Measurements from ENCODE around the gene ZFP36L1. TPM values are rescaled to one million over a fixed set of nuclear protein-coding genes. Genes with fewer than 3 reads are reported as not detected.

Gene ZFP36L1
- total RNA-seq, 5 donors from 2014 or later (not counting 1 experiment from before 2014, with no cell fraction given) = 123 to 253 (median 233) TPM

- ChIA-PET POLR2A (interaction anchor here (0.6 to 2.9 kb wide), 13 partner anchors 9 to 812 kb away, joined by 3 to 26 read pairs (median 7); no protein-coding TSS in a partner anchor), CTCF (interaction anchor here (0.6 to 7.1 kb wide), 16 partner anchors 11 to 1433 kb away, joined by 3 to 95 read pairs (median 4); partner anchors contain the start of gene ATP6V1D (in 1 of the 2))
- 0% methylated on average over 28 of the region's 33 CpGs for WGBS (ENCODE audit: insufficient coverage)
- Mint-ChIP-seq H3K27me3 (no peaks in the 10 kb centered on the region), H3K4me1 (peaks cover 35 to 58% (median 43%) of the 10 kb centered on the region in 3 donors), H3K9me3 (no peaks in the 10 kb centered on the region), H3K4me3 (peak overlapping the region; percentile 91 to 98 (median 96)), H3K27ac (peak overlapping the region; percentile 96 to 97), H3K36me3 (peaks cover 38% of the 10 kb centered on the region)
- Histone ChIP-seq H3K27me3 (replicated peaks in 1 of 2; ENCODE audit: control insufficient read depth in 2 of 2, extremely low read depth in 1 of 2, insufficient read depth in 2 of 2, low read length in 1 of 2) (no peaks in the 10 kb centered on the region), H3K27ac (ENCODE audit: low read length) (peak overlapping the region; percentile 100), H3K9me3 (no peaks in the 10 kb centered on the region), H3K36me3 (ENCODE audit: control insufficient read depth in 2 of 2, extremely low read depth in 1 of 2, insufficient read depth in 1 of 2, low read length in 1 of 2) (peaks cover 0 to 27% of the 10 kb centered on the region in 2 donors), H3K4me3 (ENCODE audit: control insufficient read depth in 1 of 2, extremely low read depth in 1 of 2, low read length in 1 of 2) (peak overlapping the region; percentile 95 to 100), H3K4me1 (ENCODE audit: control insufficient read depth in 1 of 2, extremely low read depth in 1 of 2, insufficient read depth in 2 of 2, low read length in 2 of 2) (peaks cover 20 to 51% of the 10 kb centered on the region in 2 experiments)
- no peak for ATAC-seq (replicated peaks in 1 of 4)
- peak in 4 of 35 experiments; percentile 16 to 46 (median 36) for DNase-seq
These were observed 777 bp downstream of the ZFP36L1 start for GRCh38 chr14:68791902-68792677.

DNA sequence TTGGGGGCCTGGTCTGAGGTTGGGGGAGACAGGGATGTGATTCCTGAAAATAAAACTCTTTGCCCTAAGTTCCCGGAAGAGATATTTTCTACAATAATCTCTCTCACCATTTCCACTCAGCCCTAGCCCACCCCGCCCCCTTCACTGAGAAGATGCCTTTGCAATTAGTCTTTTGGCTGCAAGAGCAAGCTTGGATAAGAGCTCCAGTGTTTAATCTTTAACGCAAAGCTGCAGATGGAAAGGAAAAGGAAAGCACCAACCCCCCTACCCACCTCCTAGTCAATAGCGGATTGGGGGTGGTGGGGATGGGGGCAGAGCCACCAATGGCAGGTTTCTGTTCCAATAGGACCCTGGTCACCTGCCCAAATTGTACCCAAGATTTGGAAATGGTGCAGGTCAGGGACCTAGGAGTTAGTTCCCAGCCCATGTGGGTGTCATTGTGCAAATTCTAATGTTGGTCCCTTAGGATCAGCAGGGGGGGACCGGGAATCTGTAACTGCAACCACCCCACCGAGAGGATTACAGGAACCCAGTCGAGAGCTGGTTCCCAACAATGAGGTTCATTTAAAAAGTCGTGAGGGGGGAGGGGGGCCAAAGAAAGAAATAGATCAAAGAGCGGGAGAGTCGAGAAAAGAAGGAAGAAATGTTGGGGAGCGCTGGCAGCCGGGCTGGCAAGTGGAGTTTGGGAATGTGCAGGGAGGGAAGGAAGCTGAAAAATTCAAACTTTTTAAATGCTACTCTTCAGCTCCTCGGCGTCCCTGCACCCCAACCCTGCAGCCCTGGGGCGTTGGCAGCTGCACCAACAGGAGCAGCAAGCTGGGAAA is 1.6 kb downstream of the ZFP36L1 start:
- H3K27me3 Mint-ChIP-seq = no peaks in the 10 kb centered on the region
- Histone ChIP-seq H3K4me3 (ENCODE audit: control insufficient read depth in 1 of 2, extremely low read depth in 1 of 2, low read length in 1 of 2) (peak overlapping the region; percentile 95 to 100), H3K4me1 (ENCODE audit: control insufficient read depth in 1 of 2, extremely low read depth in 1 of 2, insufficient read depth in 2 of 2, low read length in 2 of 2) (peaks cover 22 to 51% of the 10 kb centered on the region in 2 experiments), H3K36me3 (ENCODE audit: control insufficient read depth in 2 of 2, extremely low read depth in 1 of 2, insufficient read depth in 1 of 2, low read length in 1 of 2) (peaks cover 3 to 33% of the 10 kb centered on the region in 2 donors), H3K27me3 (replicated peaks in 1 of 2; ENCODE audit: control insufficient read depth in 2 of 2, extremely low read depth in 1 of 2, insufficient read depth in 2 of 2, low read length in 1 of 2) (no peaks in the 10 kb centered on the region), H3K9me3 (no peaks in the 10 kb centered on the region), H3K27ac (ENCODE audit: low read length) (peak overlapping the region; percentile 100)
- H3K4me3 Mint-ChIP-seq = peak overlapping the region; percentile 91 to 98 (median 96)
- DNase-seq = peak in 2 of 35 experiments; percentile 19 to 33
- peak overlapping the region; percentile 96 to 97 for H3K27ac Mint-ChIP-seq
- 0% methylated on average over 2 of the region's 15 CpGs for WGBS (ENCODE audit: insufficient coverage)
- peaks cover 35 to 59% (median 45%) of the 10 kb centered on the region in 3 donors for H3K4me1 Mint-ChIP-seq
- no peaks in the 10 kb centered on the region for H3K9me3 Mint-ChIP-seq
- ATAC-seq (replicated peaks in 1 of 4) = no peak
- CTCF ChIA-PET = interaction anchor here (0.5 to 7.9 kb wide), 14 partner anchors 11 to 542 kb away, joined by 3 to 95 read pairs (median 4); no protein-coding TSS in a partner anchor
- POLR2A ChIA-PET = interaction anchor here (0.5 to 2.9 kb wide), 12 partner anchors 8 to 811 kb away, joined by 3 to 26 read pairs (median 4); no protein-coding TSS in a partner anchor
- peaks cover 40% of the 10 kb centered on the region for H3K36me3 Mint-ChIP-seq

GRCh38 chr14:68790644-68791077 is 2.2 kb downstream of the ZFP36L1 start:
- Mint-ChIP-seq H3K36me3 (peaks cover 40% of the 10 kb centered on the region), H3K27ac (peak overlapping the region; percentile 96 to 97), H3K9me3 (no peaks in the 10 kb centered on the region), H3K4me1 (peaks cover 38 to 64% (median 47%) of the 10 kb centered on the region in 3 donors), H3K4me3 (peak overlapping the region; percentile 91 to 98 (median 96)), H3K27me3 (no peaks in the 10 kb centered on the region)
- CTCF ChIA-PET = interaction anchor here (0.8 to 7.9 kb wide), 8 partner anchors 19 to 541 kb away, joined by 3 to 95 read pairs (median 16); no protein-coding TSS in a partner anchor
- POLR2A ChIA-PET = interaction anchor here (0.5 to 3.2 kb wide), 6 partner anchors 10 to 633 kb away, joined by 3 to 14 read pairs (median 6); no protein-coding TSS in a partner anchor
- Histone ChIP-seq H3K27ac (ENCODE audit: low read length) (peak overlapping the region; percentile 100), H3K36me3 (ENCODE audit: control insufficient read depth in 2 of 2, extremely low read depth in 1 of 2, insufficient read depth in 1 of 2, low read length in 1 of 2) (peaks cover 3 to 33% of the 10 kb centered on the region in 2 donors), H3K27me3 (replicated peaks in 1 of 2; ENCODE audit: control insufficient read depth in 2 of 2, extremely low read depth in 1 of 2, insufficient read depth in 2 of 2, low read length in 1 of 2) (no peaks in the 10 kb centered on the region), H3K4me1 (ENCODE audit: control insufficient read depth in 1 of 2, extremely low read depth in 1 of 2, insufficient read depth in 2 of 2, low read length in 2 of 2) (peaks cover 27 to 54% of the 10 kb centered on the region in 2 experiments), H3K4me3 (ENCODE audit: control insufficient read depth in 1 of 2, extremely low read depth in 1 of 2, low read length in 1 of 2) (peak overlapping the region; percentile 95 to 100), H3K9me3 (no peaks in the 10 kb centered on the region)
- WGBS (ENCODE audit: insufficient coverage) = 0% methylated on average over 8 of the region's 8 CpGs
- peak in 2 of 4 experiments; percentile 2 to 6 for ATAC-seq (replicated peaks in 1 of 4)
- DNase-seq = peak in 33 of 35 experiments; percentile 44 to 77 (median 66)

GRCh38 chr14:68789821-68790643 is 2.8 kb downstream of the ZFP36L1 start:
- 2% methylated on average over 45 of the region's 45 CpGs for WGBS (ENCODE audit: insufficient coverage)
- ChIA-PET POLR2A (interaction anchor here (0.5 to 3.2 kb wide), 6 partner anchors 9 to 743 kb away, joined by 3 to 14 read pairs (median 6); no protein-coding TSS in a partner anchor), CTCF (interaction anchor here (0.7 to 7.9 kb wide), 19 partner anchors 10 to 541 kb away, joined by 3 to 95 read pairs (median 5); no protein-coding TSS in a partner anchor)
- no peaks in the 10 kb centered on the region for H3K27me3 ChIP-seq (replicated peaks in 1 of 2; ENCODE audit: control insufficient read depth in 2 of 2, extremely low read depth in 1 of 2, insufficient read depth in 2 of 2, low read length in 1 of 2)
- peak overlapping the region; percentile 95 to 100 for H3K4me3 ChIP-seq (ENCODE audit: control insufficient read depth in 1 of 2, extremely low read depth in 1 of 2, low read length in 1 of 2)
- H3K4me1 ChIP-seq (ENCODE audit: control insufficient read depth in 1 of 2, extremely low read depth in 1 of 2, insufficient read depth in 2 of 2, low read length in 2 of 2) = peaks cover 33 to 59% of the 10 kb centered on the region in 2 experiments
- no peaks in the 10 kb centered on the region for H3K27me3 Mint-ChIP-seq
- peaks cover 3 to 33% of the 10 kb centered on the region in 2 donors for H3K36me3 ChIP-seq (ENCODE audit: control insufficient read depth in 2 of 2, extremely low read depth in 1 of 2, insufficient read depth in 1 of 2, low read length in 1 of 2)
- H3K4me1 Mint-ChIP-seq = peaks cover 44 to 70% (median 54%) of the 10 kb centered on the region in 3 donors
- peak overlapping the region; percentile 96 to 97 for H3K27ac Mint-ChIP-seq
- peaks cover 40% of the 10 kb centered on the region for H3K36me3 Mint-ChIP-seq
- no peaks in the 10 kb centered on the region for H3K9me3 ChIP-seq
- H3K9me3 Mint-ChIP-seq = no peaks in the 10 kb centered on the region
- ATAC-seq (replicated peaks in 1 of 4) (no peak), DNase-seq (peak in 4 of 35 experiments; percentile 9 to 46 (median 34))
- H3K27ac ChIP-seq (ENCODE audit: low read length) = peak overlapping the region; percentile 100
- H3K4me3 Mint-ChIP-seq = peak overlapping the region; percentile 91 to 98 (median 96)

- Histone ChIP-seq H3K9me3 (no peaks in the 10 kb centered on the region), H3K27ac (ENCODE audit: low read length) (peak overlapping the region; percentile 100), H3K27me3 (replicated peaks in 1 of 2; ENCODE audit: control insufficient read depth in 2 of 2, extremely low read depth in 1 of 2, insufficient read depth in 2 of 2, low read length in 1 of 2) (no peaks in the 10 kb centered on the region), H3K4me1 (ENCODE audit: control insufficient read depth in 1 of 2, extremely low read depth in 1 of 2, insufficient read depth in 2 of 2, low read length in 2 of 2) (peaks cover 34 to 59% of the 10 kb centered on the region in 2 experiments), H3K4me3 (ENCODE audit: control insufficient read depth in 1 of 2, extremely low read depth in 1 of 2, low read length in 1 of 2) (peak overlapping the region; percentile 95 to 100), H3K36me3 (ENCODE audit: control insufficient read depth in 2 of 2, extremely low read depth in 1 of 2, insufficient read depth in 1 of 2, low read length in 1 of 2) (peaks cover 3 to 33% of the 10 kb centered on the region in 2 donors)
- no peaks in the 10 kb centered on the region for H3K9me3 Mint-ChIP-seq
- ChIA-PET POLR2A (interaction anchor here (0.5 to 3.2 kb wide), 9 partner anchors 8 to 933 kb away, joined by 3 to 14 read pairs (median 5); no protein-coding TSS in a partner anchor), CTCF (interaction anchor here (0.6 to 7.9 kb wide), 32 partner anchors 8 to 1022 kb away, joined by 3 to 95 read pairs (median 4); no protein-coding TSS in a partner anchor)
- WGBS (ENCODE audit: insufficient coverage) = 0% methylated on average over 14 of the region's 16 CpGs
- H3K4me1 Mint-ChIP-seq = peaks cover 52 to 70% (median 57%) of the 10 kb centered on the region in 3 donors
- peak overlapping the region; percentile 96 to 97 for H3K27ac Mint-ChIP-seq
- peaks cover 40% of the 10 kb centered on the region for H3K36me3 Mint-ChIP-seq
- peak overlapping the region; percentile 91 to 98 (median 96) for H3K4me3 Mint-ChIP-seq
- ATAC-seq (replicated peaks in 1 of 4) (peak; percentile 39 to 49 (median 46)), DNase-seq (peak; percentile 73 to 92 (median 88))
- no peaks in the 10 kb centered on the region for H3K27me3 Mint-ChIP-seq
These were observed 3.7 kb downstream of the ZFP36L1 start for GRCh38 chr14:68788996-68789820.
